BLaER1 (cell line): ENCODE results near the gene MYO3A.
A peak's percentile ranks its signal among the peaks of the same experiment; 100 is the strongest.

Experiments used
- H3K27ac ChIP-seq: shearing (Covaris generic); formaldehyde crosslinking; 2 replicates; pipeline ENCODE4 v1.8.1; 2022
- H3K27me3 ChIP-seq: shearing (Covaris generic); formaldehyde crosslinking; 2 replicates; pipeline ENCODE4 v1.8.1; 2022
- H3K36me3 ChIP-seq: shearing (Covaris generic); formaldehyde crosslinking; 2 replicates; pipeline ENCODE4 v1.8.1; 2022
- H3K4me1 ChIP-seq: shearing (Covaris generic); formaldehyde crosslinking; 2 replicates; pipeline ENCODE4 v1.8.1; 2022
- H3K4me2 ChIP-seq: shearing (Covaris generic); formaldehyde crosslinking; 2 replicates; pipeline ENCODE4 v1.8.1; 2022
- H3K4me3 ChIP-seq: shearing (Covaris generic); formaldehyde crosslinking; 2 replicates; pipeline ENCODE4 v1.8.1; 2022
- H3K9ac ChIP-seq: shearing (Covaris generic); formaldehyde crosslinking; 2 replicates; pipeline ENCODE4 v1.8.1; 2022
- H3K9me3 ChIP-seq: shearing (Covaris generic); formaldehyde crosslinking; 2 replicates; pipeline ENCODE4 v1.8.1; 2022
- H4K20me1 ChIP-seq: shearing (Covaris generic); formaldehyde crosslinking; 2 replicates; pipeline ENCODE4 v1.8.1; 2022
- Cebpa-rat ChIP-seq: shearing (Covaris generic); IDR thresholded peaks from 2 replicates; pipeline ENCODE4 v1.8.1; 2022

MYO3A gene

DNA sequence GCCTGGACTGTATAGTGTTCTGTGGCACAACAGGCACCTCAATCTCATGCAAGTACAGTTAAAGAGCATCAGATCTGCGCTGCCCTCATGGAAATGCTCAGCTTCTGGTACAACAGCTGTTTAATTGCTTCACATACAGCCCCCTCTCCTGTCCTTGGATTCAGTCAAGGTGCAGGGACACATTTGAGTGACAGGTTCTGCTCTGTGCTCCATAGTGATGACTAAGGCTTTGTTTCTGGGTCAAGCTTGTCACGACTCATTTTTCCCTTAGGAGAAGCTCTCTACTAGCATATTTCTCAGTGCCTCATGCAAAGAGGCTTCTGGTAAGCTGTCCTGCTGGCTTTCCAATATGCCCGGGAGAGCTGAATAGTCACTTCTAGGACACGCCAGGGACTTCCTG lies 26.8 kb upstream of the MYO3A start:
- no peaks in the 10 kb centered on the region for H3K36me3 ChIP-seq
- no peak for TF ChIP-seq Cebpa-rat
- H4K20me1 ChIP-seq, result no peaks in the 10 kb centered on the region
- H3K27me3 ChIP-seq, result no peaks in the 10 kb centered on the region
- H3K4me3 ChIP-seq, result no peak overlapping the region
- peaks cover 15% of the 10 kb centered on the region for H3K9me3 ChIP-seq
- no peak overlapping the region for H3K4me2 ChIP-seq
- H3K9ac ChIP-seq, result no peak overlapping the region
- no peak overlapping the region for H3K27ac ChIP-seq
- H3K4me1 ChIP-seq, result peaks cover 40% of the 10 kb centered on the region

DNA sequence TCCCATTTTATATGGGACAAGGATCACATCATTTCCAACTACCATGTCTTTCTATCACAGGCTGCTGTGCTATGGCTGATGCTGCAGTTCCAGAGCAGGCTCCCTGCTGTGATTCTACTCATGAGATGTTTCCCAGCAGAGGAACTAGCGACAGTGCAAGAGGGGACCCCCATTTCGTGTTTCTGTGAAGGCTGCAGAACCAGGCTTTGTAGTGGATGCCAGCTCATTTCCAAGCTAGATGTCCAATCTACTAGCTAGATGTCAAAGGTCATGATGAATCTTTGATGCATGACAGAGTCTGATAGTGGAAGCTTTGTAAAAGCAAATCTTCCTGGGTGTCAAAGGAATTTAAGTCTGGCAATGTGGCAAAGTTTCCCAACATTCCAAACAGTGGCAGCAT lies 21.2 kb upstream of the MYO3A start:
- H3K27me3 ChIP-seq, result no peaks in the 10 kb centered on the region
- H3K9ac ChIP-seq, result no peak overlapping the region
- H3K4me3 ChIP-seq, result no peak overlapping the region
- H3K4me1 ChIP-seq, result peaks cover 36% of the 10 kb centered on the region
- H3K27ac ChIP-seq, result no peak overlapping the region
- no peak for TF ChIP-seq Cebpa-rat
- H3K9me3 ChIP-seq, result peaks cover 15% of the 10 kb centered on the region
- no peaks in the 10 kb centered on the region for H4K20me1 ChIP-seq
- H3K4me2 ChIP-seq, result peak overlapping the region; percentile 40
- no peaks in the 10 kb centered on the region for H3K36me3 ChIP-seq

DNA sequence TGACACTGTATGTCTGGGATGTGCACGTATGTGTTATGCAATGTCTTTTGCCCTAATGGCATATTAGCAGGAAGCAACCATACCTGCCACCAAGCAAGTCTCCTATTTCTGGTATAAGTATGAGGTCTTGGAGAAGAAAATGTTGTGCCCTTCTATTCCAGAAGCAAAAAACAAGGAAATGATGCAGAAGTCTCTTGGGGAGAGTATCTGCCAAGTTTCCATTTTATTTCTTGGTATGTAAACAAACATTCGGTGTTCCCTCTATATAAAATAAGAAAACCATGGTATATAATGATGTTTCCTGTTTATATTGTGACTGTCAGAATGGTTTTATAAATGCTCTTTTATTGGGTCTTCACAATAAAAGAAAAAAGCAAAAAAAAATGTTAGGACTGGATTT lies 19.3 kb upstream of the MYO3A start:
- H3K4me2 ChIP-seq, result peak overlapping the region; percentile 49
- no peak overlapping the region for H3K4me3 ChIP-seq
- H3K9ac ChIP-seq, result no peak overlapping the region
- H3K36me3 ChIP-seq, result no peaks in the 10 kb centered on the region
- H3K27ac ChIP-seq, result no peak overlapping the region
- H4K20me1 ChIP-seq, result no peaks in the 10 kb centered on the region
- no peak for TF ChIP-seq Cebpa-rat
- H3K4me1 ChIP-seq, result peaks cover 36% of the 10 kb centered on the region
- peaks cover 14% of the 10 kb centered on the region for H3K9me3 ChIP-seq
- no peaks in the 10 kb centered on the region for H3K27me3 ChIP-seq

DNA sequence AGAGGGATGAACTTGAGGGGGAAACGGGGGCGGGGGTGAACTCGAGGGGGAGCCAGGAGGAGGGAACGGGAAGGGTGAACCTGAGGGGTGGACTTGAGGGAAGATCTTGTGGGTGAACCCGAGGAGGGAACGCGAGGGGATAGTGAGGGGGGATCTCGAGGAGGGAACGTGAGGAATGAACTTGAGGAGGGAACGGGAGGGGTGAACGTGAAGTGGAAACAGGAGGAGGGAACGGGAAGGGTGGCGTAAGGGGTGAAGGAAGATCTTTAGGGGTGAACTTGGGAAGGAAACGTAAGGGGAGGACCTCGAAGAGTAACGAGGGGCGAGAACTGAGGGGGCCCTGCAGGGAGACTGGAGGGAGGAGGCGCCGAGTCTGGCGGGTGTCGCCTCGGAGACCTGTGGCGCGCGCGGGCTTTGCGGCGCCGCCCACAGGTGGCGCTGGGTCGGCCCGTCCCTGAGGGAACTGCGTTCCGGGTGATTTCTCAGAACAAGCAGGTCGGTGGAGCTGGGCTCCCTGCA lies 651 bp downstream of the MYO3A start:
- no peak for TF ChIP-seq Cebpa-rat
- Histone ChIP-seq H3K4me1 (peaks cover 14% of the 10 kb centered on the region), H3K9me3 (no peaks in the 10 kb centered on the region), H3K36me3 (no peaks in the 10 kb centered on the region), H3K4me3 (peak overlapping the region; percentile 70), H4K20me1 (no peaks in the 10 kb centered on the region), H3K27ac (no peak overlapping the region), H3K9ac (peak overlapping the region; percentile 71; the same call in 1 of the 2 replicates), H3K4me2 (peak overlapping the region; percentile 88), H3K27me3 (peaks cover 27% of the 10 kb centered on the region)

DNA sequence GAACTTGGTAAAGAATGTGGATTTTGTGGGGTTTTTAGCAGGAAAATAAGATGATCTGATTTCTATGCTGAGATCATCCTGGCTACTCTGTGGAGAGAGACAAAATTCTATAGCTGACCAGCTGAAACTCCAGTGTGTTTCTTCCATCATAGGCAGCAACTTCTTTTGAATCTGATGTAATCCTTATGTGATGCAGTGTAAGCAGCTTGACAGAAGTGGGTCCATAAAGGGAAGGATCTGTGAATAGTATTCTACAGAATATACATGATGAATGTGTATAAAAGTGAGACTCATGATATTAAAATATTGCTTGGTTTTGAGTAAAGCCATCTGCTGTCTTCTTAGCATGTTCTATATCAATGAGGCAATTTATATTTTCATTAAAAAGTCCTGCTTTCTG lies 4.4 kb downstream of the MYO3A start:
- Histone ChIP-seq H3K36me3 (no peaks in the 10 kb centered on the region), H3K9ac (no peak overlapping the region), H4K20me1 (no peaks in the 10 kb centered on the region), H3K4me1 (peaks cover 14% of the 10 kb centered on the region), H3K27me3 (peaks cover 23% of the 10 kb centered on the region), H3K4me2 (no peak overlapping the region), H3K4me3 (no peak overlapping the region), H3K27ac (no peak overlapping the region), H3K9me3 (no peaks in the 10 kb centered on the region)
- TF ChIP-seq Cebpa-rat, result no peak

DNA sequence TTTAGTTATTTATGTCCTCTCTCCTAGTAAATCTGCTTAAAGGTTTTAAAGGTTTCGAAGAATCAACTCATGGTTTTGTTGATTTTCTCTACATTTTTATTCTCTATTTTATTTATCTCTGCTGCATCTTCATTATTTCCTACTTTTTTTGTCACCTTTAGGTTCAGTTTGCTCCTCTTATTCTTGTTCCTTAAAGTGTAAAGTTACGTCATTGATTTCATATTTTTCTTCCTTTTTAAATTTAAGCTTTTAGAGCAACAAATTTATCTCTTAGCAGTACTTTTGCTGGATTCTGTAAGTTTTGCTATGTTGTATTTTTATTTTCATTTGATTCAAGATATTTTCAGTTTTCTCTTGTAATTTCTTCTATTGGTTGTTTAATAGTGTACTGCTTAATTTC lies 10.7 kb downstream of the MYO3A start:
- Histone ChIP-seq H3K27ac (no peak overlapping the region), H4K20me1 (no peaks in the 10 kb centered on the region), H3K27me3 (no peaks in the 10 kb centered on the region), H3K4me2 (no peak overlapping the region), H3K9ac (no peak overlapping the region), H3K4me3 (no peak overlapping the region), H3K36me3 (no peaks in the 10 kb centered on the region), H3K4me1 (no peaks in the 10 kb centered on the region), H3K9me3 (peaks cover 14% of the 10 kb centered on the region)
- TF ChIP-seq Cebpa-rat, result no peak

DNA sequence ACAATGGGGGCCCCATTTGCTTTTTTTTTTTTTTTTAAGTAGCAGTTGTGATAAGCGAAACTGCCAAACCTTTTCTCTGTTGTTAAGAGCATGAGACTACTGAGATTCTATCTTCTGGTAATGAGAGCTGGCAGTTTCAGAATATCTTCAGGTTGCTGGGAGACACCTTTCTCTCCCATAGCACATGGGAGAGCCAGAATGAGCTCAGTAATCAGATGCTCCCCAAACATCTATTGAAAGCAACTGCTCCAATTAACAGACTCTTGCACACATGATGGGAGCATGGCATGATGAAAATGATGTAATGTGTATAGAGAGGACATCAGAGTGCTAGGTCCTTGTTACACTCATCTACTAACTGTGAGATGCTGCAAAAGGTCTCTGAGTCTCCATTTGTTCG lies 18.8 kb downstream of the MYO3A start:
- no peak overlapping the region for H3K9ac ChIP-seq
- no peak overlapping the region for H3K4me2 ChIP-seq
- H3K4me3 ChIP-seq, result no peak overlapping the region
- TF ChIP-seq Cebpa-rat, result no peak
- H3K27me3 ChIP-seq, result no peaks in the 10 kb centered on the region
- H3K36me3 ChIP-seq, result no peaks in the 10 kb centered on the region
- H3K4me1 ChIP-seq, result no peaks in the 10 kb centered on the region
- H3K9me3 ChIP-seq, result peaks cover 4% of the 10 kb centered on the region; the same call in 1 of the 2 replicates
- no peak overlapping the region for H3K27ac ChIP-seq
- no peaks in the 10 kb centered on the region for H4K20me1 ChIP-seq

DNA sequence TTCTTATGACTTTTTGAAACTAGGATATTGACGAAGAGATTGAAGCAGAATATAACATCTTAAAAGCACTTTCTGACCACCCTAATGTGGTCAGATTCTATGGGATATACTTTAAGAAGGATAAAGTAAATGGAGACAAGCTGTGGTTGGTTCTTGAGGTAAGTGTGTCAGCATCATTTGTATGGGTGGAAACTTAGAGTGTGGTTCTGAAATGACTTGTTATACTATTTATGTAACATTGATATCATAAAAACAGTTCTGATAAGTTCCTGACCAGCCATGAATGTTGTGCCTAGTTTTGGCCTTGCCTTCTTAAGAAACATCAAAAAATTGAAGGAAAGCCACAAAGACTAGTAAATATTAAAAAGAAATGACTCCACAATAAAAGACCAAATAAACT lies 20.8 kb downstream of the MYO3A start:
- peaks cover 10% of the 10 kb centered on the region; the same call in 1 of the 2 replicates for H3K9me3 ChIP-seq
- no peak overlapping the region for H3K4me3 ChIP-seq
- H3K27ac ChIP-seq, result no peak overlapping the region
- H3K4me2 ChIP-seq, result no peak overlapping the region
- H3K27me3 ChIP-seq, result no peaks in the 10 kb centered on the region
- H3K36me3 ChIP-seq, result no peaks in the 10 kb centered on the region
- H3K4me1 ChIP-seq, result no peaks in the 10 kb centered on the region
- TF ChIP-seq Cebpa-rat, result no peak
- no peak overlapping the region for H3K9ac ChIP-seq
- no peaks in the 10 kb centered on the region for H4K20me1 ChIP-seq

DNA sequence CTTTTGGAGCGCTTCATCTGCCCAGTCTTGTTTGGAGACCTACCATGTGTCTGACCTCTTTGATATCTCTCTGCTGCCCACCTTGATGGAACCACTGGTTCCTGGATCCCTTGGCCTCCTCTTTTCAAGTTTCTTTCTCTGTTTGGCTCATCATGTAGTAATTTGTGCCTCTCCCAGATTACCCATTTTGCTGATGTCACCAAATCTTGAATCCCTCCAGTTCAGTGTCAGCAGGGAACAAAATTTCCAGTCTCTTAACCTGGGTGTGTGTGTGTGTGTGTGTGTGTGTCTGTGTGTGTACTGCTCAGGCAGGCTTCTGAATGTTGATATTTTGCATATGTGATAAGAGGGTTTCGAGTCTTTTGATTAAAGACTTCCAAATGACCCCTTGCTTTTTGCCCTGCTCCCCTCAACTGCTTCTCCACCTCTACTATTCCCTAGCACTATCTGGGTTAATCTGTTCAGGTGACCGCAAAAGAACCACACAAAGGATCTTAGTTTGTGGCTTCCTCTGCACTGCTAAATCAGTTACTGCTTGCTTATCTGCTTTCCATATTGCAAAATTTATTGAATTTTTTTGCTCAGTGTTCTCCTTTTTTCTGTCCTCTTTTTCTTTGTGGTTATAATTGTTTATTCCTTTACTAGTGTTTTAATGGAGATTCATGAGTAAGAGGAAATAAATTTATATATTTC lies 25.7 kb downstream of the MYO3A start:
- Histone ChIP-seq H3K36me3 (no peaks in the 10 kb centered on the region), H3K4me1 (no peaks in the 10 kb centered on the region), H3K9me3 (peaks cover 10% of the 10 kb centered on the region; the same call in 1 of the 2 replicates), H3K27ac (no peak overlapping the region), H4K20me1 (no peaks in the 10 kb centered on the region), H3K4me2 (no peak overlapping the region), H3K27me3 (no peaks in the 10 kb centered on the region), H3K9ac (no peak overlapping the region), H3K4me3 (no peak overlapping the region)
- TF ChIP-seq Cebpa-rat, result no peak

DNA sequence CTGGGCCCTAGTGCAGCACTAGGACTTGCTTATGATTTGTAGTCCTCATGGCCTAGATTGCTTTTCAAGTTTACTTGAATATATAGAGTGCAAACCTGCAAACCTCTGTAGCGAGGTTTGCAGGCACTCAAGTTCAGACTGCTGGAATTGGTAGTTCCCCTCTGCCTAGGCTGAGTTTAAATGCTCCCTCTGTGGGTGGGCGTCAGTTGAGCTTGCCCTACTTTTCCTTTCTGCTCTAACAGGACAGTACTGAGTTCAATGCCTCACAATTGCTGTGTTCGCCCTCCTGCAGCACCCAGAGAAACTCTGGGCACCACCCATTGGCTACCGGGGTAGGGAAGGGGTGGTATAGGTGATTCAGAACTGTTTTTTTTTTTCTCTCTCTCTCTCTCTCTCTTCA lies 31.6 kb downstream of the MYO3A start:
- no peaks in the 10 kb centered on the region for H3K9me3 ChIP-seq
- no peak overlapping the region for H3K27ac ChIP-seq
- no peaks in the 10 kb centered on the region for H3K4me1 ChIP-seq
- no peaks in the 10 kb centered on the region for H3K27me3 ChIP-seq
- no peak overlapping the region for H3K4me3 ChIP-seq
- no peak overlapping the region for H3K4me2 ChIP-seq
- H3K9ac ChIP-seq, result no peak overlapping the region
- TF ChIP-seq Cebpa-rat, result no peak
- no peaks in the 10 kb centered on the region for H4K20me1 ChIP-seq
- no peaks in the 10 kb centered on the region for H3K36me3 ChIP-seq

DNA sequence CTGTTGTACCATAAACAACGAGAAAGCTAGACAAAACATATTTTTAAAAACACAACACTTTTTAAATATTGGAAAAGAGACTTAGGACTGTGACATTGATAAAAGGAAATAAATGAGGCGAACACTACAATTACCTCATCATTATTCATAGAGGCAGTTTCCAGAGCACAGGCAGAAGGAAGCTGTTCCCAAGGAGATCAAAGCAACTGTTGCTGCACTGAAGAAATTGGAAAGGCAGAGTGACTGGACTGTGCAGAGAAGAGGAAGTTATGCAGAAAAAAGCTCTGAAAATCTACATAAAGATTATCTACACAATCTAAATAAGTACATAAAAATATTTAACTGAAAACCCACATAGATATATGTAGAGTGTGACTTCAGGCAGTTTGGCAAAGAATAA lies 32.8 kb downstream of the MYO3A start:
- H3K27me3 ChIP-seq, result no peaks in the 10 kb centered on the region
- no peak overlapping the region for H3K4me2 ChIP-seq
- no peaks in the 10 kb centered on the region for H4K20me1 ChIP-seq
- no peaks in the 10 kb centered on the region for H3K9me3 ChIP-seq
- no peak overlapping the region for H3K9ac ChIP-seq
- no peak overlapping the region for H3K4me3 ChIP-seq
- H3K36me3 ChIP-seq, result no peaks in the 10 kb centered on the region
- no peak for TF ChIP-seq Cebpa-rat
- no peak overlapping the region for H3K27ac ChIP-seq
- no peaks in the 10 kb centered on the region for H3K4me1 ChIP-seq
